CD4-positive, alpha-beta T cell treated with Interleukin-4 for 1 hour (primary cell): ENCODE results near the gene TGFB1I1.
"Not testable (repeated sequence)": the region's sequence is repeated elsewhere in the genome, so short reads cannot be mapped to it uniquely, and the experiment has no call there.

Experiments
- DNase-seq, 2 donors: peaks; one replicate each; pipeline ENCODE4 v3.0.0-alpha.2; 2020 to 2022

TGFB1I1 gene

DNA sequence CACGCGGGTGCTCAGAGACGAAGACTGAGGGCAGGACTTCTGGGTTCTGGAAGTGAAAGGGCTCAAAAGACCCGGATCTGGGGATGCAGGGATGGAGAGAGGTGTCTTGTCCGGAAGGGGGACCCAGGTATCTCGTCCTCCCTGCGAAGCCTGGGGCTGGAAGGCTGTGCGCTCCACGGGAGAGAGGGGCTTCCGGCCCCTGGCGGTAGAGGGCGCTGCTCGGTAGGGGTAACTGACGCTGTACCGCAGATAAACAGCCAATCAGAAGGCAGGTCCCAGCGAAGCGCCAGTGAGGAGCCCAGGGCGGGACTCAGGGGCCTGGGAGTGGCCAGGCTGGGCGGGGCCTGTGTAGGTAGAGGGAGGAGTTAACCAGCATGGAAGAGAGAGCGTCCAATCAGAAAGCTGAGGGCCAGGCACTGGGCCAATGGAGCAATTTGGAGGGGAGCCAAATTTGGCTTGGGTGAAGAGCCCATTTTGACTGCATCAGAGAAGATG, 804 bp downstream of the TGFB1I1 start:
- DNase-seq: peak; percentile 52 to 60

DNA sequence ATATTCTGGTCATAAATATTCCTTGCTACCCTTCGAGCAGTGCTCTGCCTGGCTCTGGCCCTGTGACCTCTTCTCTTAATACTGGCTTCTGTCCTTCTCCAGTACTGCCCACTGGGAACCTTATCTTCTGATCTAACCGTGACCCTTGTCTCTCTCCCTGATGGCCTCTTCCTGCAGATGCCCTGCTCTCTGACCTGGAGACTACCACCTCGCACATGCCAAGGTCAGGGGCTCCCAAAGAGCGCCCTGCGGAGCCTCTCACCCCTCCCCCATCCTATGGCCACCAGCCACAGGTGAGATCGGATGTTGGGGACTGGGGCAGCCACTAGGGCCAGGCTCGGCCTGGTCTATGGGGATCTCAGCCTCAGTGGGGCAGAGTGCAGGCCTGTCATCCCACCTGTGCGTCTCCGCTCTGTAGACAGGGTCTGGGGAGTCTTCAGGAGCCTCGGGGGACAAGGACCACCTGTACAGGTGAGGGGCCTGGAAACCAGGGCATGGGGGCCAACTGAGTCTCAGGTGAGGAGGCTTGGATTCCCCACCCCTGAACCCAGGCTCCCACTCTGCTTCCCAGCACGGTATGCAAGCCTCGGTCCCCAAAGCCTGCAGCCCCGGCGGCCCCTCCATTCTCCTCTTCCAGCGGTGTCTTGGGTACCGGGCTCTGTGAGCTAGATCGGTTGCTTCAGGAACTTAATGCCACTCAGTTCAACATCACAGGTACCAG, 1.5 kb downstream of the TGFB1I1 start:
- no peak for DNase-seq

GRCh38 chr16:31474173-31474714, 2.3 kb downstream of the TGFB1I1 start:
- no peak for DNase-seq

DNA sequence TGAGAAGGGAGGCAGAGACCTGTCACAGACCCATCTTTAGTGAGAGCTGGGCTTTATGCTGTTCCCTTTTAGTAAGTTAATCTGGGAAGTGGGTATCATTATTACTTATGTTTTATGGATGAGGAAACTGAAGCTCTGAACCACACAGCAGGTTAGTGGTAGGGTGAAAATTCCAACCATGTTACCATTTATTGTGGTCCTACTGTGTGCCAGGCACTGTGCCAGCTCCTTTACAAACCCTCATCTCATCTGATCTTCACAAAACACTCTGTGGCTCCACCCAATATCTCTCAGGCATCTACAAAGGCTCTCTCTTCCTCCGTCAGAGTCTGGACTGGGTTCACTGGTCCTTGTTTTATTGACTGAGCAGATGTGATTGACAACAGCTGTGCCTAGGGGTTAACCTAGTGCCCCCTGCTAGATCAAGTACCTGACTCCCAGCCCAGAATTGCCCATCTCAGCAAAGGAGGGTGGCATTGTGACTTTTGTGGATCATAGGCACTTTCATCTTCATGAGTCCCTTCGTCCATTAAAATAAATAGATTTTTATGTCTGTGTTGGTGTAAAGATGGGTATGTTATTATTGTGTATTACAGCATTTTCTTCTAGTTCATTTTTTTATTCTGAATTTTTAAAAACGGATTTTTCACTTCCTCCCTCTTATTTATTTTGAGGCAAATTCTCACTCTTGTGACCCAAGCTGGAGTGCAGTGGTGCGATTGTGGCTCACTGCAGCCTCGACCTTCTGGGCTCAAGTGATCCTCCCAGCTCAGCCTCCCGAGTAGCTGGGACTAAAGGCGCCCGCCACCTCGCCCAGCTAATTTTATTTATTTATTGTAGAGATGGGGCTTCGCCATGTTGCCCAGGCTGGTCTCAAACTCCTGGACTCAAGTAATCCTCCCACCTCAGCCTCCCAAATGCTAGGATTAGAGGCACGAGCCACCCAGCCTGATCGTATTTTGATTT, 3.1 kb downstream of the TGFB1I1 start:
- no peak for DNase-seq

- DNase-seq: peak in 1 of 2 donors; percentile 38
These were observed 4.0 kb downstream of the TGFB1I1 start for GRCh38 chr16:31475946-31476302.

DNA sequence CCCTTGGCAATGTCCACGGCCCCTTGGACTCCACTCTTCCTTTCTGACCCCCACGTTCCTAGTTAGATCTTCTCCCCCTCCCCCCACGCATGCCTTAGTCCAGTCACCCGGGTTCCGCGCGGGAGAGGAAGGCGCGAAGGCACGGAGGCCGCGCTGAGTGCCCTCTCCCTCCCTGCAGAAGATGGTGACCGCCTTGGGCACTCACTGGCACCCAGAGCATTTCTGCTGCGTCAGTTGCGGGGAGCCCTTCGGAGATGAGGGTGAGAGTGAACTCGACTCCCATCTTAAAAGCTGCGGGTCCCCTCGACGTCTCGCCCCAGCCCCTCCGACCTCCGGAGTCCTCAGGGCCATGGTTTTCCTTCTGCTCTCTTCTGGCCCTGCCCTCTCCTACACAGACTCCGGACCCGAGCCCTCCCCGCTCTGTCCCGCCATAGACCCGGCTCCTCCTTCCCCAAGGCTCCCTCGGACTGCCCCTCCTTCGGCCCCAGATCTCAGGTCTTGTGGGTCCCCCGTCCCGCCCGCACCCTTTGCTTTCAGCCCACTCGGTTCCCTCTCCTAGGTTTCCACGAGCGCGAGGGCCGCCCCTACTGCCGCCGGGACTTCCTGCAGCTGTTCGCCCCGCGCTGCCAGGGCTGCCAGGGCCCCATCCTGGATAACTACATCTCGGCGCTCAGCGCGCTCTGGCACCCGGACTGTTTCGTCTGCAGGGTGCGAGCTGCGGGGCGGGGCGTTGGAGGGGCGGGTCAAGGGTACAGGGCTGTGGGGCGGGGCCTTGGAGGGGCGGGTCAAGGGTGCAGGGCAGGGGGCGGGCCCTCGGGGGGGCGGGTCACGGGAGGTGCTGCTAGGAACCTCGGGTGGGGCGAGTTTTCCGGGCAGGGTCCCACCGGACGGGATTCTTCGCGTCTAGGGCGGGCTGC, 4.6 kb downstream of the TGFB1I1 start:
- peak; percentile 89 to 91 for DNase-seq

DNA sequence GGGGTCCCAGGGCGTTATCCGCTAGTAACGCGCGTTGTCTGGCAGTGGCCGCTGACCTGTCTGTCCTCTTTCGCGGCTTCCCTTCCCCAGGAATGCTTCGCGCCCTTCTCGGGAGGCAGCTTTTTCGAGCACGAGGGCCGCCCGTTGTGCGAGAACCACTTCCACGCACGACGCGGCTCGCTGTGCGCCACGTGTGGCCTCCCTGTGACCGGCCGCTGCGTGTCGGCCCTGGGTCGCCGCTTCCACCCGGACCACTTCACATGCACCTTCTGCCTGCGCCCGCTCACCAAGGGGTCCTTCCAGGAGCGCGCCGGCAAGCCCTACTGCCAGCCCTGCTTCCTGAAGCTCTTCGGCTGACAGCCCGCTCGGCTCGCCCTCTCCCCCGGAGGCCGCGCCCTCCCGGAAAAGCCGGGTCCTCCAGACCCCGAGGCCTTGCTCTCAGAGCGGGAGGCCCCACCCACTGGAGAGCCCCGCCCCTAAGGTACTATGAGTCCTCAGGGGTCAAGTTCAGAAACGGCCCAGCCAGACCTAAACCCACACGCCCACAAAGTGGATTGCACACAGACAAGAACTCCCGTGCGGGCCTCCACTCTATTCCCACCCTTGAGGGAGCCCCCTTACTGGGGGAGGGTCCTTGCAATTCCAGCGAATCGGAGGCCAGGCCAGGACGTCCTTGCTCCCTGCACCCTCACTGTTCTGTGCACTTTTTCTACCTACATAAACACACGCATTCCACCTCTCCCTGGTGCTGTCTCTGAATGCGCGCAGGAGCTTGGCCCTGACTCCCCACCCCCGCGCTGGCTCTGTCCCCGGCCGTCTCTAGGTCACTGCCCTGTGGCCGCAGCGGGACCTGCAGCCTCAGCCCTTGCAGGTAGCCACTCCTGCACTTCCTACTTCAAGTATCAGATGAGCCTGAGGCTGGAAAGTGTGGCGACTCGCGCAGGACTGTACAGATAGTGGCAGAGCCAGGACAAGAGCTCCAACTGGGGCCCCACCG, 5.6 kb downstream of the TGFB1I1 start:
- DNase-seq: peak; percentile 20 to 40

DNA sequence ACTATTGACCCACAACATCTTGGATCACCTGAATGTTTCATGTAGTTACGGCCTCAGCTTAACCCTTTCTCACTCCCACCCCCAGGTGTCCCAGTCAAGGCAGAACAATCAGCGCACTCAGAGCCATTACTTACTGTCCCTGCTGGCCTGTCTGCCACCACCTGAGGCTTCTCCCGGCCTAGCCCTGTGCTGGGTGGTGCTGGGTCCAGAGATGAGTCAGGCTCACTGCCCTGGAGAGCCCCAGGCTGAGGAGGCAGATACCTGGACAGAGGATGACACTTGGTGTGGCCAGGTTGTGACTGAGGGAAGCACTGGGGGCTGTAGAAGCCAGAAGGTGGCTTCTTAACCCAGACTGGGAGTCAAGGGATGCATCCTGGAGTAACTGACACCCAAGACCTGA, 7.0 kb downstream of the TGFB1I1 start:
- DNase-seq: no peak

GRCh38 chr16:31479751-31480150, 7.8 kb downstream of the TGFB1I1 start:
- no peak for DNase-seq

- no peak for DNase-seq
These were observed 9.0 kb downstream of the TGFB1I1 start for GRCh38 chr16:31480851-31481536.

DNA sequence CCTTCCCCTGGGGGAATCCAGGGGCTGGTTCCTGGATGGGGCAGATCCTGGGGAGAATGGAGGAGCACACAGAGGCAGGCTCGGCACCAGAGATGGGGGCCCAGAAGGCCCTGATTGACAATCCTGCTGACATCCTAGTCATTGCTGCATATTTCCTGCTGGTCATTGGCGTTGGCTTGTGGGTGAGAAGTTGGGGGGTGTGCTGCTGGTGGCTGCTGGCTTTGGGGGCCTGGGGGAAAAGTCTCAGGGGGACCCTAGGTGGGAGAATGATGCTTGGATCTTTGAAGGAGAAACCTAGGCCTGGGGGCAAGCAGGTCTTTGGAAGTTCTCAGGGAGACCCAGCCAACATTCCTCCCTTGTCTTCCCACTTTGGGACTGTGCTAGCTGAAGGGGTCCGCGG, 11.1 kb downstream of the TGFB1I1 start, which contains the start of gene SLC5A2:
TSS of gene SLC5A2 (plus strand) at position 43 of the 400 bp plus-strand sequence. CDS start at position 57, 14 bp downstream.
- no peak for DNase-seq

DNA sequence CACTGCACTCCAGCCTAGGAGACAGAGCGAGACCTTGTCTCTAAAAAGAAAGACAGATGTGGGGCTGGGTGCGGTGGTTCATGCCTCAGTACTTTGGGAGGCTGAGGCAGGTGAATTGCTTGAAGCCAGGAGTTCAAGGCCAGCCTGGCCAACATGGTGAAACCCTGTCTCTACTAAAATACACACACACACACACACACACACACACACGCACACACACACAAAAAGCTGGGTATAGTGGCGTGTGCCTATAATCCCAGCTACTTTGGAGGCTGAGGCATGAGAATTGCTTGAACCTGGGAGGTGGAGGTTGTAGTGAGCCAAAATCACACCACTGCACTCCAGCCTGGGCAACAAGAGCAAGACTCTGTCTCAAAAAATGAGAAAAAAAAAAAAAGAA, 12.1 kb downstream of the TGFB1I1 start:
- DNase-seq: not testable (repeated sequence)

DNA sequence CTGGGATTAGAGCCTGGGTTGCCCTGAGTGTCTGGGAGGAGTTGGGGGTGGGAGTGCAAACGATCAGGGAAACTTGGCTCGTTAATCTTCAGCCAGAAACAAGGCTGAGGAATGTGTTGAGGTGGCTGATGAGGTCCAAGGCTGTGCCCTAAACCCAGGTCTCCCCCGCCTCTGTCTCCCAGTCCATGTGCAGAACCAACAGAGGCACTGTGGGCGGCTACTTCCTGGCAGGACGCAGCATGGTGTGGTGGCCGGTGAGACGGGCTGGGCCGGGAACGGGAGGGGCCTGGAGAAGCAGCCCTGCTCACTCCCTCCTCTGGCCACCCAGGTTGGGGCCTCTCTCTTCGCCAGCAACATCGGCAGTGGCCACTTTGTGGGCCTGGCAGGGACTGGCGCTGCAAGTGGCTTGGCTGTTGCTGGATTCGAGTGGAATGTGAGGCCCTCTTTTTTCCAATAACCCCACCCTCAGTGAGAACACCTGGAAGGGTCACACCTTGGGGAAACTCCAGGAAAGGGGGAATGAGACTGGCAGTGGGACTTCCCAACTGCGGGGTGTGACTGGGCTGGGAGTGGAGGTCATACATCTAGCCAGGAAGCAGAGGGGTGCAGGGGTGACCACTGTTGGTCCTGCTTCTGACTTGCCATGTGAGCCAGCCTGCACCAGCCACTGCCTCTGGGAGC, 12.7 kb downstream of the TGFB1I1 start:
- DNase-seq: no peak

DNA sequence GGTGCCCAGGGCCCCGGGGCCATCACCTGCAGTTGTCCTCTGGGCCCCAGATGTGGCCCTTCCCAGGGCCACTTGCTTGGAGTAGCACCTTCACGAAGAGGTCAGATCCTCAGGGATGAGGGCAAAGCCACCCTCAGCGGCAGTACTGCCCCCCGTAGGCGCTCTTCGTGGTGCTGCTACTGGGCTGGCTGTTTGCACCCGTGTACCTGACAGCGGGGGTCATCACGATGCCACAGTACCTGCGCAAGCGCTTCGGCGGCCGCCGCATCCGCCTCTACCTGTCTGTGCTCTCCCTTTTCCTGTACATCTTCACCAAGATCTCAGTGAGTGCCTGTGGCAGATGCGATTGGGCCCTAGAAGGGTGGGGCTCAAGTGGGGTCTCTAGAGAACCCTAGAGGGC, 13.6 kb downstream of the TGFB1I1 start:
- DNase-seq: no peak

- DNase-seq: no peak
These were observed 14.1 kb downstream of the TGFB1I1 start for GRCh38 chr16:31486045-31486444.

GRCh38 chr16:31487071-31487719, 15.2 kb downstream of the TGFB1I1 start:
- DNase-seq: no peak

- DNase-seq: peak; percentile 77 to 85
These were observed 15.9 kb downstream of the TGFB1I1 start for GRCh38 chr16:31487720-31488467.
